GM19035 (cell line): ENCODE data around the gene MIDN.

Experiments
- ATAC-seq: cut with Tn5 transposase; IDR thresholded peaks from one replicate; pipeline ENCODE4 v1.9.1; 2021; ENCODE audit not compliant: unreplicated experiment

The MIDN gene

GRCh38 chr19:1257475-1258162 is 9.2 kb downstream of the MIDN start:
- no peak for ATAC-seq

GRCh38 chr19:1258163-1258492 is 9.7 kb downstream of the MIDN start:
- ATAC-seq = no peak

- no peak for ATAC-seq
These were observed 10.4 kb downstream of the MIDN start for GRCh38 chr19:1258707-1259205.

- peak; percentile 30 for ATAC-seq
These were observed 11.0 kb downstream of the MIDN start for GRCh38 chr19:1259206-1259875.

- ATAC-seq = peak; percentile 10
These were observed 11.7 kb downstream of the MIDN start for GRCh38 chr19:1259876-1260748.

- ATAC-seq = peak; percentile 56
These were observed 12.6 kb downstream of the MIDN start for GRCh38 chr19:1260749-1261537.

- ATAC-seq = no peak
These were observed 13.1 kb downstream of the MIDN start for GRCh38 chr19:1261538-1261797.

GRCh38 chr19:1261798-1262622 is 13.6 kb downstream of the MIDN start:
- no peak for ATAC-seq

- ATAC-seq = no peak
These were observed 14.3 kb downstream of the MIDN start for GRCh38 chr19:1262623-1263123.

- ATAC-seq = no peak
These were observed 14.8 kb downstream of the MIDN start for GRCh38 chr19:1263188-1263587.

- no peak for ATAC-seq
These were observed 16.6 kb downstream of the MIDN start for GRCh38 chr19:1264801-1265614.

GRCh38 chr19:1265615-1266128 is 17.3 kb downstream of the MIDN start:
- ATAC-seq = no peak

- ATAC-seq = peak; percentile 30
These were observed 17.9 kb downstream of the MIDN start for GRCh38 chr19:1266129-1266915.

GRCh38 chr19:1266916-1267476 is 18.6 kb downstream of the MIDN start:
- peak; percentile 20 for ATAC-seq

- no peak for ATAC-seq
These were observed 19.3 kb downstream of the MIDN start for GRCh38 chr19:1267477-1268225.

- ATAC-seq = no peak
These were observed 20.1 kb downstream of the MIDN start for GRCh38 chr19:1268226-1269064.
